ENCODE results near the gene PEX3.

DNA sequence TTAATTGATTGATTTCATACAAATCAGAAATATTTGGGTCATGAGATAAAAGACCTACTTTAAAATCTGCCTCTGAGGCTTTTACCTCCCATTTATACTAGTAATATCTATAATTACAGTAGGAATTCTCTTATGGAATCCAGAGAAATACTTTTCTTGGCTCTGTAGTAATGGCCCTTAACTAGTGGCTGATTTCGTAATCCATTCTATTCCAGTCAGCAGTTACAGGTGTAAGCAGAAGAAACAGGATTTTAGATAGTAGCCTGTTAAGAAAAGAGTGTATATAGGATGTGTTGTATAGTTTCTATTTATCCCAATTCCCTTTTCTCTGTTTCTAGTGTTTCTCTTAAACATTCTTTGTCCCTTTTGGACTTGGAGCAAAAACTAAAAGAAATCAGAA lies 21.2 kb downstream of the PEX3 start:
- TF ChIP-seq, protein P1, sequence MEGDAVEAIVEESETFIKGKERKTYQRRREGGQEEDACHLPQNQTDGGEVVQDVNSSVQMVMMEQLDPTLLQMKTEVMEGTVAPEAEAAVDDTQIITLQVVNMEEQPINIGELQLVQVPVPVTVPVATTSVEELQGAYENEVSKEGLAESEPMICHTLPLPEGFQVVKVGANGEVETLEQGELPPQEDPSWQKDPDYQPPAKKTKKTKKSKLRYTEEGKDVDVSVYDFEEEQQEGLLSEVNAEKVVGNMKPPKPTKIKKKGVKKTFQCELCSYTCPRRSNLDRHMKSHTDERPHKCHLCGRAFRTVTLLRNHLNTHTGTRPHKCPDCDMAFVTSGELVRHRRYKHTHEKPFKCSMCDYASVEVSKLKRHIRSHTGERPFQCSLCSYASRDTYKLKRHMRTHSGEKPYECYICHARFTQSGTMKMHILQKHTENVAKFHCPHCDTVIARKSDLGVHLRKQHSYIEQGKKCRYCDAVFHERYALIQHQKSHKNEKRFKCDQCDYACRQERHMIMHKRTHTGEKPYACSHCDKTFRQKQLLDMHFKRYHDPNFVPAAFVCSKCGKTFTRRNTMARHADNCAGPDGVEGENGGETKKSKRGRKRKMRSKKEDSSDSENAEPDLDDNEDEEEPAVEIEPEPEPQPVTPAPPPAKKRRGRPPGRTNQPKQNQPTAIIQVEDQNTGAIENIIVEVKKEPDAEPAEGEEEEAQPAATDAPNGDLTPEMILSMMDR (IDR thresholded peaks at IDR 0.05): no peak
- TF ChIP-seq NR2C2 (CRISPR knock-in tag; IDR thresholded peaks at IDR 0.05) (no peak), GABPB1 (CRISPR knock-in tag; IDR thresholded peaks at IDR 0.05) (no peak), ETV6 (CRISPR knock-in tag; IDR thresholded peaks at IDR 0.05) (no peak), NFYB (CRISPR knock-in tag; conservative IDR thresholded peaks at IDR 0.05; ENCODE audit: low read depth) (no peak), E2F4 (CRISPR knock-in tag; IDR thresholded peaks at IDR 0.05; ENCODE audit: borderline replicate concordance, low read depth) (no peak), PRRX2 (CRISPR knock-in tag; IDR thresholded peaks at IDR 0.05) (no peak), HMGXB4 (CRISPR knock-in tag; IDR thresholded peaks at IDR 0.05) (no peak), JUN (CRISPR knock-in tag; IDR thresholded peaks at IDR 0.05) (no peak)
- TF ChIP-seq, protein P2, sequence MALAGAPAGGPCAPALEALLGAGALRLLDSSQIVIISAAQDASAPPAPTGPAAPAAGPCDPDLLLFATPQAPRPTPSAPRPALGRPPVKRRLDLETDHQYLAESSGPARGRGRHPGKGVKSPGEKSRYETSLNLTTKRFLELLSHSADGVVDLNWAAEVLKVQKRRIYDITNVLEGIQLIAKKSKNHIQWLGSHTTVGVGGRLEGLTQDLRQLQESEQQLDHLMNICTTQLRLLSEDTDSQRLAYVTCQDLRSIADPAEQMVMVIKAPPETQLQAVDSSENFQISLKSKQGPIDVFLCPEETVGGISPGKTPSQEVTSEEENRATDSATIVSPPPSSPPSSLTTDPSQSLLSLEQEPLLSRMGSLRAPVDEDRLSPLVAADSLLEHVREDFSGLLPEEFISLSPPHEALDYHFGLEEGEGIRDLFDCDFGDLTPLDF (CRISPR knock-in tag; IDR thresholded peaks at IDR 0.05): no peak
- TF ChIP-seq, protein P3, sequence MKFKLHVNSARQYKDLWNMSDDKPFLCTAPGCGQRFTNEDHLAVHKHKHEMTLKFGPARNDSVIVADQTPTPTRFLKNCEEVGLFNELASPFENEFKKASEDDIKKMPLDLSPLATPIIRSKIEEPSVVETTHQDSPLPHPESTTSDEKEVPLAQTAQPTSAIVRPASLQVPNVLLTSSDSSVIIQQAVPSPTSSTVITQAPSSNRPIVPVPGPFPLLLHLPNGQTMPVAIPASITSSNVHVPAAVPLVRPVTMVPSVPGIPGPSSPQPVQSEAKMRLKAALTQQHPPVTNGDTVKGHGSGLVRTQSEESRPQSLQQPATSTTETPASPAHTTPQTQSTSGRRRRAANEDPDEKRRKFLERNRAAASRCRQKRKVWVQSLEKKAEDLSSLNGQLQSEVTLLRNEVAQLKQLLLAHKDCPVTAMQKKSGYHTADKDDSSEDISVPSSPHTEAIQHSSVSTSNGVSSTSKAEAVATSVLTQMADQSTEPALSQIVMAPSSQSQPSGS (CRISPR knock-in tag; IDR thresholded peaks at IDR 0.05; ENCODE audit: borderline replicate concordance, low read depth): no peak
- TF ChIP-seq, protein P4, sequence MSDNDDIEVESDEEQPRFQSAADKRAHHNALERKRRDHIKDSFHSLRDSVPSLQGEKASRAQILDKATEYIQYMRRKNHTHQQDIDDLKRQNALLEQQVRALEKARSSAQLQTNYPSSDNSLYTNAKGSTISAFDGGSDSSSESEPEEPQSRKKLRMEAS (CRISPR knock-in tag; IDR thresholded peaks at IDR 0.05): no peak
- TF ChIP-seq, protein P5, sequence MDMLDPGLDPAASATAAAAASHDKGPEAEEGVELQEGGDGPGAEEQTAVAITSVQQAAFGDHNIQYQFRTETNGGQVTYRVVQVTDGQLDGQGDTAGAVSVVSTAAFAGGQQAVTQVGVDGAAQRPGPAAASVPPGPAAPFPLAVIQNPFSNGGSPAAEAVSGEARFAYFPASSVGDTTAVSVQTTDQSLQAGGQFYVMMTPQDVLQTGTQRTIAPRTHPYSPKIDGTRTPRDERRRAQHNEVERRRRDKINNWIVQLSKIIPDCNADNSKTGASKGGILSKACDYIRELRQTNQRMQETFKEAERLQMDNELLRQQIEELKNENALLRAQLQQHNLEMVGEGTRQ (CRISPR knock-in tag; IDR thresholded peaks at IDR 0.05): no peak

Data from WTC11 (cell line).